ENCODE results near the gene DUSP9.
"Not testable (repeated sequence)": the region's sequence is repeated elsewhere in the genome, so short reads cannot be mapped to it uniquely, and the experiment has no call there.

The DUSP9 gene

DNA sequence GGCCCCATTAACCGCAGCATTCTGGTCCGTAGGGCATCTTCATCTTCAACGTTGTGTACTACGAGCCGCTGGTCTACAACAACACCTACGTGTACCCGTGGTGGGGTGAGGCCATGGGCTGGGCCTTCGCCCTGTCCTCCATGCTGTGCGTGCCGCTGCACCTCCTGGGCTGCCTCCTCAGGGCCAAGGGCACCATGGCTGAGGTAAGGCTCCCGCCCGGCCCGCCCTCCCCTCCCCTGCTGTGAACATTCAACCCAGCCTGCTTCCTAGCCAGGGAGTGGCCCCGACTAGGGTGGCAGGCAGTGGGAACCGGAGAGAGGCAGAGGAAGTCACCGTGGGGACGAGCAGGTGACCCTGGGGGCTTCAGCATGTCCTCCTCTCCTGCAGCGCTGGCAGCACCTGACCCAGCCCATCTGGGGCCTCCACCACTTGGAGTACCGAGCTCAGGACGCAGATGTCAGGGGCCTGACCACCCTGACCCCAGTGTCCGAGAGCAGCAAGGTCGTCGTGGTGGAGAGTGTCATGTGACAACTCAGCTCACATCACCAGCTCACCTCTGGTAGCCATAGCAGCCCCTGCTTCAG lies 47.8 kb downstream of the DUSP9 start:
- no peak for DNase-seq

DNA sequence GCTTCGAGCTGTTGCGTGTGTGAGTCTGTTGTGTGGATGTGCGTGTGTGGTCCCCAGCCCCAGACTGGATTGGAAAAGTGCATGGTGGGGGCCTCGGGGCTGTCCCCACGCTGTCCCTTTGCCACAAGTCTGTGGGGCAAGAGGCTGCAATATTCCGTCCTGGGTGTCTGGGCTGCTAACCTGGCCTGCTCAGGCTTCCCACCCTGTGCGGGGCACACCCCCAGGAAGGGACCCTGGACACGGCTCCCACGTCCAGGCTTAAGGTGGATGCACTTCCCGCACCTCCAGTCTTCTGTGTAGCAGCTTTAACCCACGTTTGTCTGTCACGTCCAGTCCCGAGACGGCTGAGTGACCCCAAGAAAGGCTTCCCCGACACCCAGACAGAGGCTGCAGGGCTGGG lies 49.1 kb downstream of the DUSP9 start:
- DNase-seq = no peak

DNA sequence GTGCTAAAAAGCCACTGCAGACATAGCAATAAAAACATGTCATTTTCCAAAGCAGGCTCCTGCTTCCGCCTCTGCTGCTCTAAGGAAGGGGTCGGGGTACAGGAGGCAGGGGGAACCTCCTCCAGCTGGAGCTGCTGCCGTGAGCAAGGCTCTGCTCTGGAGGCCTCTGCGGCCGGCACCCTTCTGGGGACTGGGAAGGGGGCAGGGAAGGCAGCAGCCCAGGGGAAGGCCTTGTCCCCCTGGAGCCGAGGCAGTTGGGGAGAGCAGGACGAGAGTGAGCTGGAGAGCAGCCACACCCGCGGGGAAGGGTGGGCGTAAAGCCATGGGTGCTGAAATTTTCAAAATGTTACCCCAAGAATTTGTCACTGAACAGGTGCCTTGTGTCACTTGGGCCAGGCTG lies 49.5 kb downstream of the DUSP9 start:
- not testable (repeated sequence) for DNase-seq

DNA sequence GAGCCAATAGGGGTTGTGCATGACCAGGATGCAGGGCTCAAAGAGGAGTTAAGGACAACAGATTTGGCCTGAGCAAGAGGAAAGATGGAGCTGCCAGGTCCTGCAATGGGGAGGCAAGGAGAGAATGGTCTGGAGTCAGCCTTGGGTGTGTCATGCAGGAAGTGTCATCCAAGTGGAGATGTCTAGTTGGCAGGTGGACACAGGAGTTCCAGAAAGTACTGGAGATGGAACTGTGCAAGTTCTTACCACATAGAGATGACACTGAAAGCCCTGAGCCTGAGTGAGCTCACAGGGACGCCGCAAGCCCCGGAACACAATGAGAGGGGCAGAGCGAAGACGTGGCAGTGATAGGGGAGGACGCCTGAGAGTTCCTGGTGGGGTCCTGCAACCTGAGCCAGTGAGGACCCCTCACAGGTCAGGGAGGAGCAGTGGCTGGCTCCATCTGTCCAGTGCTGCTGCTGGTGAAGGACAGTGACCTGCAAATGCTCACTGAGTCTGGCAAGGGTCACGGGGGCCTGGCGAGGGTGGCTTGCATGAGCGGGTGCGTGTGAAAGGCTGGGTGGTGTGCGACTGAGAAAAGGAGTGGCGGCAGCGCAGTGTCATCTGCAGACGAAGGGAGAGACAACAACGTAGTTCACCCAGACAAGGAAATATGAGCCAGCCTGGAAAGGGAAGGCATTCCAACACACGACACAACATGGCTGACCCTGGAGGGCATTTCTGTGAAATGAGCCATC lies 50.2 kb downstream of the DUSP9 start:
- not testable (repeated sequence) for DNase-seq

DNA sequence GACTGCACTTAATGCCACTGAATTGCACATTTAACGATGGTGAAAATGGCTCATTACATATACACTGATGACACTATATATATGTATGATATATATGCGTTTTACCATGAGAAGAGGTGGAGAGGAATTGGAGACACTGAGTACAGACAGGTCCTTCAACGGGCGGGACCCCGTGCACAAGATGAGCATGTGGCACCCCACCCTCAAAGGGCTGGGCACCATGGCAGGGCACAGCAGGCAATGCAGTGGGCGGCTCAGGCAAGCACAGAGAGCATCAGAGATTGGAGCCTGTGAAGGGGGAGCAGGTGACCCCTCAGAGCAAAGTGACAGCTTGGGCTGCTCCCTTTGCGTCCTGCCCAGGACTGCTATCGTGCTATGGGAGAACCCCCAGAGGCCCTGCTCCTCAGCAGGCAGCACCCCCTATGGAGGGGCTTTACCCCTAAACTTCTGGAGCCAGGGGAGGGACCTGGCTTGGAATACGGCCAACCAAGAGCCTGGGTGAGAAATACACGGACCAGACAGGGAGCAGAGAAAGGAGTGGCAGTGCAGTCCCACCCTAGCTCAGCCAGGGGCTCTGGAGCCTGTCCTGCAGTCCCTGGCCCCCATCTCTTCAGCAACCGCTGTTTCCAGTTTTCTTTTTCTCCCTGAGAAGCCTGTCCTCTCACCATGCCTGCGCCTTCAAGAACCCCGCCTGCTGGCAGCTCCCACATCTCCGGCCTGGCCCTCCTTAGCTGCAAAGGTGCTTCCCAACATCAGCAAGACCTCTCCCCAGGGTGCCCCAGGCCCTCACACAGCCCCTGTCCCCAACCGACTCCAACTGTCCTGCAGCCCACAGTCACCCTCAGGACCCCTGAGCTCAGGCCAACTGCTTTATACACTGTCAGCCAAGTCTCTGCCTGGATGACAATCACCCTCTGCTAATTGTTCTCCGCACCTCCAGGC lies 51.2 kb downstream of the DUSP9 start:
- no peak for DNase-seq

DNA sequence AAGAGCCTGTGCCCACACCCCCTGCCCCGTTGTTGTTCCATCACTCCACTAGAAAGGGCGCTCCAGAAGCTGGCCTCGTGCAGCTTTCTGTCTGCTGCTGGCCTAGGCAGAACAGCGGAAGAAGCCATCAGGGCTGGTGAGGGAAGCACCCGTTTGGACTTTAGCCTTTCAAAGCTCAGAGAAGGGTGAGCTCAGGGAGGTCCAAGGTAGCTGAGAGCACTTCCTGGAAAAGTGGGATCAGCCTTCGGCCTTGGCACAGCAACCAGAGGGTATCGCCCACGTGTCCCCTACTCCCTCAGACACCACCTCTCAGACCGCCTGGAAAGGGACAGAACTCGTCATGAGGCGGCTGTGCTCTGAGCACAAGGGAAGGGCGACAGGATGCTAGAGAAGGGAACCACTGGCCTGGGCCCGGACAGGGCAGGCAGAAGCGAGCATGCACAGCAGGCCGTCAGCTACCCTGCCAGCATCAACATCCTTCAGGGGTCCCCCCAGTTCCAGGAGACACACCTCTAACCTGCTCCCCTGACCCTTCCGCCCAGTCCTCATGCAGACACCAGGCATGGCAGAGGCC lies 52.3 kb downstream of the DUSP9 start:
- not testable (repeated sequence) for DNase-seq

DNA sequence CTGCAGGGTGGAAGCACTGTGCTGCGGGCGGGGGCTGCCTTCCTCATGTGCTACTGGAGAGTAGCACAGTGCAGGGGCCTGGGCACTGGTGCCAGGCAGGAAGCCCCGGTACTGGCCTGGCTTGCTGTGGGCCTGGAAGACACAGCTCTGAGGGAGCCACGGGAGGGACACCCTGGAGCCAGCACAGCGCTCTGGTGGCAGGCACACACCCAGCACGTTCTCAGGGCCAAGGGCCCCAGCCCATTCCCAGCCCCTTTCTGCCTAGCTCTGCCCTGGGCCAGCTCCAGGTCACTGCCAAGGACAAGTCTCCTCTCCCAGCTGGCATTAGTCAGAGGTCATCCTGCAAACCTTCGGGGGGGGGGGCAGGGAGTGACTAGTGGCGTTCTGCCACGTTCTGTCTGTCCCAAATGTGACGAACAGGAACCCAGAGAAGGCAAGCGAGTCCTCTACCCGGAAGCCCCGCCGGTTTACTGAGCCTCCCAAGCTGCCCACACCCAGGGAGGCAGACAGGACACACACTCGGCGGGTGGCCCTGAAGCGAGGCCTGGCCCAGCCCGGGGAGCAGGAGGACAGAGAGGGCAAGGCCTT lies 52.9 kb downstream of the DUSP9 start:
- not testable (repeated sequence) for DNase-seq

DNA sequence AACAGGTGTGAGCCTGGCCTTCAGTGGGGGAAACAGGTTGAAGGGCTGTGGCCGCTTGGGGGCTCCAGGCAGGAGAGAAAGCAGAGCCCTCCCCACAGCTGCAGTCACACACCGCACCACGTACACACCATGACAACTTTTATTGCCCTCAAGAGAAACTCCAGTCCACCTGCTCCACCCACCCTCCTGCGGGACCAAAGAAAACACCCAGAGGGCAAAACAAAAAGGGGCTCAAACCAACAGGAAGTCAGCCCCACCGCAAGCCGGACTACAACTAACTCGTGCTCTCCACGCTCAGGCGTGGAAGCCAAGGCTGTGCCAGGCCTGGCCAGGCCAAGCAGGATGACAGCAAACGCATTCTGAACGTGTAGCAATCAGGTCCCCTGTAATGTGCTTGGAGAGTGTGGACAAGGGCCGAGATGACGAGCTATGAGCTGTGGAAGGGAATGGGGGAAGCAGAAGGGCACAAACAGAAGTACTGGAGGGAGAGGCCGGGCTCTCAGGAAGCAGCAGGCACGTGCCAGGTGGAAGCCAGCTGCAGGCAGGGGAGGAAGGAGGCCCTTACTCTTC lies 53.5 kb downstream of the DUSP9 start:
- no peak for DNase-seq
